ENCODE results near the gene P2RY4.
"Not testable (repeated sequence)": the region's sequence is repeated elsewhere in the genome, so short reads cannot be mapped to it uniquely, and the experiment has no call there.

The P2RY4 gene

GRCh38 chrX:70280573-70280972 is 20.6 kb upstream of the P2RY4 start:
- TF ChIP-seq CTCF (IDR thresholded peaks at IDR 0.05; ENCODE audit: low read depth, low read length): no peak
- no peak for DNase-seq (ENCODE audit: extremely low read depth, low read depth)

- no peak for DNase-seq (ENCODE audit: extremely low read depth, low read depth)
- no peak for TF ChIP-seq CTCF (IDR thresholded peaks at IDR 0.05; ENCODE audit: low read depth, low read length)
Measured at GRCh38 chrX:70279081-70279480, 19.1 kb upstream of the P2RY4 start.

- not testable (repeated sequence) for DNase-seq (ENCODE audit: extremely low read depth, low read depth)
Measured at GRCh38 chrX:70274029-70274428, 14.0 kb upstream of the P2RY4 start.

- DNase-seq (ENCODE audit: extremely low read depth, low read depth): no peak
- TF ChIP-seq CTCF (IDR thresholded peaks at IDR 0.05; ENCODE audit: low read depth, low read length): no peak
Measured at GRCh38 chrX:70268034-70268433, 8.0 kb upstream of the P2RY4 start, which contains the start of gene ARR3. Gene ARR3, plus strand, starts transcription at chrX:70268334. Its CDS starts 1,052 bp downstream, at chrX:70269386.

GRCh38 chrX:70264784-70265183 is 4.8 kb upstream of the P2RY4 start:
- no peak for DNase-seq (ENCODE audit: extremely low read depth, low read depth)
- no peak for TF ChIP-seq CTCF (IDR thresholded peaks at IDR 0.05; ENCODE audit: low read depth, low read length)

GRCh38 chrX:70262952-70263567 is 3.1 kb upstream of the P2RY4 start:
- TF ChIP-seq CTCF (IDR thresholded peaks at IDR 0.05; ENCODE audit: low read depth, low read length): peak; percentile 47
- no peak for DNase-seq (ENCODE audit: extremely low read depth, low read depth)

- TF ChIP-seq CTCF (IDR thresholded peaks at IDR 0.05; ENCODE audit: low read depth, low read length): no peak
- no peak for DNase-seq (ENCODE audit: extremely low read depth, low read depth)
Measured at GRCh38 chrX:70257423-70258288, 2.3 kb downstream of the P2RY4 start.

Data from AG09319 (cell line).